ENCODE measurements around the gene UCK1. TPM values are rescaled to one million over a fixed set of nuclear protein-coding genes. Genes with fewer than 3 reads are reported as not detected.
A peak's percentile ranks its signal among the peaks of the same experiment; 100 is the strongest.

Gene UCK1
- total RNA-seq, 1 donor from 2014 or later, result 30.4 TPM

GRCh38 chr9:131482343-131483006 is 48.6 kb downstream of the UCK1 start:
- Mint-ChIP-seq H3K36me3 (ENCODE audit: low read depth) (peaks cover 93% of the 10 kb centered on the region), H3K27me3 (no peaks in the 10 kb centered on the region), H3K4me1 (no peaks in the 10 kb centered on the region), H3K27ac (no peak overlapping the region), H3K9me3 (no peaks in the 10 kb centered on the region), H3K4me3 (no peak overlapping the region)
- no peak for ATAC-seq (ENCODE audit: low read depth)
- no peak for TF ChIP-seq CTCF (IDR thresholded peaks at IDR 0.05)
- DNase-seq, result no peak
- ChIA-PET POLR2A (no interaction called here), CTCF (interaction anchor here (2.0 kb wide), 1 partner anchor 133 kb away, joined by 8 read pairs; no protein-coding TSS in a partner anchor)
- intact Hi-C loops (cut with micrococcal nuclease), result no loop called here

- H3K4me1 Mint-ChIP-seq, result no peaks in the 10 kb centered on the region
These were observed 49.4 kb downstream of the UCK1 start for GRCh38 chr9:131481441-131482342.

GRCh38 chr9:131480258-131480657 is 50.8 kb downstream of the UCK1 start:
- ChIA-PET POLR2A (interaction anchor here (0.8 kb wide), 1 partner anchor 107 kb away, joined by 5 read pairs; no protein-coding TSS in a partner anchor), CTCF (interaction anchor here (1.3 to 3.6 kb wide), 2 partner anchors 127 to 130 kb away, joined by 3 to 25 read pairs; no protein-coding TSS in a partner anchor)
- ATAC-seq (ENCODE audit: low read depth), result no peak
- Mint-ChIP-seq H3K27ac (no peak overlapping the region), H3K4me3 (no peak overlapping the region), H3K36me3 (ENCODE audit: low read depth) (peaks cover 91% of the 10 kb centered on the region), H3K27me3 (no peaks in the 10 kb centered on the region), H3K9me3 (no peaks in the 10 kb centered on the region), H3K4me1 (no peaks in the 10 kb centered on the region)
- intact Hi-C loops (cut with micrococcal nuclease), result no loop called here
- DNase-seq, result no peak
- TF ChIP-seq CTCF (IDR thresholded peaks at IDR 0.05), result no peak

More at GRCh38 chr9:131481441-131482342, 49.4 kb downstream of the UCK1 start:
- intact Hi-C loops (cut with micrococcal nuclease), result no loop called here
- peak overlapping the region; percentile 12 for H3K27ac Mint-ChIP-seq
- no peak overlapping the region for H3K4me3 Mint-ChIP-seq
- H3K27me3 Mint-ChIP-seq, result no peaks in the 10 kb centered on the region
- H3K9me3 Mint-ChIP-seq, result no peaks in the 10 kb centered on the region
- ChIA-PET CTCF (interaction anchor here (2.0 kb wide), 1 partner anchor 132 kb away, joined by 8 read pairs; no protein-coding TSS in a partner anchor), POLR2A (interaction anchor here (0.6 kb wide), 1 partner anchor 156 kb away, joined by 12 read pairs; no protein-coding TSS in a partner anchor)
- TF ChIP-seq CTCF (IDR thresholded peaks at IDR 0.05), result no peak
- ATAC-seq (ENCODE audit: low read depth) (no peak), DNase-seq (no peak)
- peaks cover 93% of the 10 kb centered on the region for H3K36me3 Mint-ChIP-seq (ENCODE audit: low read depth)

- Mint-ChIP-seq H3K27me3 (no peaks in the 10 kb centered on the region), H3K4me3 (no peak overlapping the region), H3K27ac (no peak overlapping the region), H3K9me3 (no peaks in the 10 kb centered on the region), H3K36me3 (ENCODE audit: low read depth) (peaks cover 91% of the 10 kb centered on the region), H3K4me1 (no peaks in the 10 kb centered on the region)
- ATAC-seq (ENCODE audit: low read depth) (no peak), DNase-seq (no peak)
- POLR2A ChIA-PET, result no interaction called here
- CTCF ChIA-PET, result interaction anchor here (0.7 to 3.6 kb wide), 3 partner anchors 127 to 239 kb away, joined by 3 to 25 read pairs (median 4); no protein-coding TSS in a partner anchor
- intact Hi-C loops (cut with micrococcal nuclease), result loop anchor here (1.0 to 5.0 kb wide), 4 partner anchors 37 to 268 kb away; partner anchors contain the start of gene PRRC2B
- TF ChIP-seq CTCF (IDR thresholded peaks at IDR 0.05), result no peak
These were observed 52.2 kb downstream of the UCK1 start for GRCh38 chr9:131478911-131479310.
